KMS-11 (cell line): Measurements from ENCODE around the gene DENND5A.
"Not testable (repeated sequence)": the region's sequence is repeated elsewhere in the genome, so short reads cannot be mapped to it uniquely, and the experiment has no call there.

ENCODE experiments used
- H2AFZ ChIP-seq: fragments of 200-600 bp; sonication (generic); 2 replicates; pipeline ENCODE4 v1.6.1; 2016; ENCODE audit warnings: antibody characterized with exemption, mixed run types, low read depth
- H3K27ac ChIP-seq: fragments of 200-600 bp; sonication (generic); 2 replicates; pipeline ENCODE4 v1.6.1; 2016; ENCODE audit warnings: mild to moderate bottlenecking, mixed run types
- H3K27me3 ChIP-seq: fragments of 200-600 bp; sonication (generic); 2 replicates; pipeline ENCODE4 v1.6.1; 2017; ENCODE audit warnings: mild to moderate bottlenecking, low read depth, mixed run types, moderate library complexity; ENCODE audit not compliant: insufficient read depth
- H3K36me3 ChIP-seq: fragments of 200-600 bp; sonication (generic); 2 replicates; pipeline ENCODE4 v1.6.1; 2017; ENCODE audit warnings: mild to moderate bottlenecking, mixed run types; ENCODE audit not compliant: insufficient read depth
- H3K4me1 ChIP-seq: fragments of 200-600 bp; sonication (generic); 2 replicates; pipeline ENCODE4 v1.6.1; 2016; ENCODE audit warnings: mild to moderate bottlenecking, low read depth, mixed run types; ENCODE audit not compliant: poor library complexity, severe bottlenecking
- H3K4me2 ChIP-seq: fragments of 200-600 bp; sonication (generic); 2 replicates; pipeline ENCODE4 v1.7.0; 2016; ENCODE audit warnings: mild to moderate bottlenecking, mixed run types
- H3K4me3 ChIP-seq: fragments of 200-600 bp; sonication (generic); IDR thresholded peaks from 2 replicates; pipeline ENCODE4 v1.6.1; 2017; ENCODE audit warnings: low read depth, low read length, mixed read lengths; ENCODE audit not compliant: insufficient read depth
- H3K79me2 ChIP-seq: fragments of 200-600 bp; sonication (generic); 2 replicates; pipeline ENCODE4 v1.6.1; 2016; ENCODE audit warnings: low read depth, mixed run types; ENCODE audit not compliant: insufficient read depth
- H3K9ac ChIP-seq: fragments of 200-600 bp; sonication (generic); 2 replicates; pipeline ENCODE4 v1.6.1; 2016; ENCODE audit warnings: mild to moderate bottlenecking, mixed run types
- H4K20me1 ChIP-seq: fragments of 200-600 bp; sonication (generic); 2 replicates; pipeline ENCODE4 v1.6.1; 2016; ENCODE audit warnings: mild to moderate bottlenecking, mixed run types; ENCODE audit not compliant: insufficient read depth
- CTCF ChIP-seq: fragments of 200-600 bp; sonication (generic); conservative IDR thresholded peaks from 2 replicates; pipeline ENCODE4 v1.6.1; 2017; ENCODE audit warnings: low read depth, mild to moderate bottlenecking, antibody characterized with exemption, low read length, moderate library complexity, mixed read lengths

The DENND5A gene

GRCh38 chr11:9231848-9232177 lies 33.3 kb downstream of the DENND5A start:
- Histone ChIP-seq H3K4me2 (peak overlapping the region; percentile 55; the same call in 1 of the 2 replicates), H2AFZ (no peak overlapping the region; the same call in 1 of the 2 replicates), H3K27me3 (no peaks in the 10 kb centered on the region), H3K36me3 (no peaks in the 10 kb centered on the region), H3K9ac (no peak overlapping the region), H3K4me1 (peaks cover 46% of the 10 kb centered on the region), H4K20me1 (no peaks in the 10 kb centered on the region), H3K27ac (no peak overlapping the region), H3K79me2 (no peaks in the 10 kb centered on the region), H3K4me3 (no peak overlapping the region)
- no peak for TF ChIP-seq CTCF

DNA sequence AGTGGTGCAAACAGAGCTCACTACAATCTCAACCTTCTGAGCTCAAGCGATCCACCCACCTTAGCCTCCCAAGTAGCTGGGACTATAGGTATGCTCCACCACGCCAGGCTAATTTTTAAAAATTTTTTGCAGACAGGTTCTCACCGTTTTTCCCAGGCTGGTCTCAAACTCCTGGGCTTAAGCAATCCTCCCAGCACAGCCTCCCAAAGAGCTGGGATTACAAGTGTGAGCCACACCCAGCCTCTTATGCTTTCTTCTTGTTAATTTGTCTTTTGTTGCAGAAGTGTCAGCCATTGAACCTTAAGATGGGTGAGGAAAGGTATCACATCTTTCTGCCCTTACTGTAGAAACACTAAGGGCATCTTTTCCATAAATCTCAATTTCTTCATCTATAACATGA lies 34.9 kb downstream of the DENND5A start:
- no peaks in the 10 kb centered on the region for H3K27me3 ChIP-seq
- no peak overlapping the region for H2AFZ ChIP-seq
- peaks cover 50% of the 10 kb centered on the region for H3K4me1 ChIP-seq
- no peak for TF ChIP-seq CTCF
- H3K79me2 ChIP-seq, result no peaks in the 10 kb centered on the region
- H3K4me2 ChIP-seq, result no peak overlapping the region
- H3K27ac ChIP-seq, result no peak overlapping the region
- H3K4me3 ChIP-seq, result no peak overlapping the region
- H3K36me3 ChIP-seq, result no peaks in the 10 kb centered on the region
- no peak overlapping the region for H3K9ac ChIP-seq
- H4K20me1 ChIP-seq, result no peaks in the 10 kb centered on the region

- peak overlapping the region; percentile 31; the same call in 1 of the 2 replicates for H3K4me2 ChIP-seq
- H3K4me3 ChIP-seq, result no peak overlapping the region
- H3K79me2 ChIP-seq, result no peaks in the 10 kb centered on the region
- peaks cover 50% of the 10 kb centered on the region for H3K4me1 ChIP-seq
- H3K27ac ChIP-seq, result peak overlapping the region; percentile 28; the same call in 1 of the 2 replicates
- H3K27me3 ChIP-seq, result no peaks in the 10 kb centered on the region
- no peak overlapping the region for H3K9ac ChIP-seq
- H4K20me1 ChIP-seq, result no peaks in the 10 kb centered on the region
- H3K36me3 ChIP-seq, result no peaks in the 10 kb centered on the region
- TF ChIP-seq CTCF, result no peak
- H2AFZ ChIP-seq, result no peak overlapping the region
Measured at GRCh38 chr11:9228091-9228490, 37.1 kb downstream of the DENND5A start.

DNA sequence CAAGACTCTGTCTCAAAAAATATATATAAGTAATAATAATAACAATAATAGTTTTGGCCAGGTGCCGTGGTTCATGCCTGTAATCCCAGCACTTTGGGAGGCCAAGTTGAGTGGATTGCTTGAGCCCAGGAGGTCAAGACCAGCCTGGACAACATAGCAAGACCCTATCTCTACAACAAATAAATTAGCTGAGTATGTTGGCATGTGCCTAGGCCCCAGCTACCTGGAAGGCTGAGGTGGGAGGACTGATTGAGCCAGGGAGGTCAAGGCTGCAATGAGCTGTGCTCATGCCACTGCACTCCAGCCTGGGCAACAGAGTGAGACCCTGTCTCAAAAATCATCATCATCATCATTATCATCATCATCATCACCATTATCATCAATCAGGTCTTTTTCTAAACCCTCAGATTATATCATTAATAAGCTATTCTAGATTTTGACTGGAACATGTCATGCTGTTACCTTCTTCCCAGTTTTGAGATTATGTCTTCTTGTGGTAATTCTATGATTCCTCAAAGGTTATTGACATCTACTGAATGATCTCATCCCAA lies 39.3 kb downstream of the DENND5A start:
- H3K79me2 ChIP-seq, result no peaks in the 10 kb centered on the region
- H3K27ac ChIP-seq, result no peak overlapping the region
- peaks cover 34% of the 10 kb centered on the region for H3K4me1 ChIP-seq
- H3K9ac ChIP-seq, result no peak overlapping the region
- no peak overlapping the region for H2AFZ ChIP-seq
- no peak overlapping the region for H3K4me3 ChIP-seq
- no peaks in the 10 kb centered on the region for H3K27me3 ChIP-seq
- H4K20me1 ChIP-seq, result no peaks in the 10 kb centered on the region
- H3K36me3 ChIP-seq, result no peaks in the 10 kb centered on the region
- H3K4me2 ChIP-seq, result no peak overlapping the region
- no peak for TF ChIP-seq CTCF

DNA sequence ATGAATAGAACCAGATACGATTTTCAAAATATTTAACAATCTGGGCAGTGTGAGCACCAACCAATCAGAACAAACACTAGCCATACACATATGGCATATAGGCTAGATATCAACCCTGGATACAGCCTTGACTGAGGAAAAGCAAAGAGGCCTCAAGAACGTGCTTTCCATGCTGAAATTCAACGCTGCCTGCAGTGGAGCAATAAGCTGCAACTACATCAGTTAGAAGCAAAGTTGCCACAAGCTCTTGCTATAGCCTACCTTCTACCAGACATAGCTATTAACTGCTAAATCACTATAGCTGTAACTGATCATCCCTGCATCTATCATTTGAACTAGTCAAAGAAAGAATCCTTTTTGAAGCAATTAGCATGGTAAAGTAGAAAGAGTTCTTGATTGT lies 42.5 kb downstream of the DENND5A start:
- Histone ChIP-seq H4K20me1 (no peaks in the 10 kb centered on the region), H3K4me1 (peaks cover 15% of the 10 kb centered on the region), H3K4me3 (no peak overlapping the region), H2AFZ (no peak overlapping the region), H3K79me2 (no peaks in the 10 kb centered on the region), H3K4me2 (no peak overlapping the region), H3K36me3 (no peaks in the 10 kb centered on the region), H3K27ac (no peak overlapping the region), H3K27me3 (no peaks in the 10 kb centered on the region), H3K9ac (no peak overlapping the region)
- no peak for TF ChIP-seq CTCF

DNA sequence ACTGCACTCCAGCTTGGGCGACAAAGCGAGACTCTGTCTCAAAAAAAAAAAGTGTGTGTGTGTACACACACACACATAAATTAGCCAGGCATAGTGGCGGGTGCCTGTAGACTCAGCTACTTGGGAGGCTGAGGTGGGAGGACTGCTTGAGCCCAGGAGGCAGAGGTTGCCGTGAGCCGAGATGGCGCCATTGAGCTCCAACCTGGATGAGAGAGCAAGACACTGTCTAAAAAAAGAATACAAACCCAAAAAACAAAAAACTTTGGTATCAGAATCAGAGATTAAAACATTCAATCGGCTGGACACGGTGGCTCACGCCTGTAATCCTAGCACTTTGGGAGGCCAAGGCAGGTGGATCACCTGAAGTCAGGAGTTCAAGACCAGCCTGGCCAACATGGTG lies 44.3 kb downstream of the DENND5A start:
- not testable (repeated sequence) for H3K9ac ChIP-seq, H3K4me2 ChIP-seq, H4K20me1 ChIP-seq, H3K4me3 ChIP-seq, H3K79me2 ChIP-seq, H3K36me3 ChIP-seq, H2AFZ ChIP-seq, H3K27ac ChIP-seq, H3K27me3 ChIP-seq
- peaks cover 13% of the 10 kb centered on the region for H3K4me1 ChIP-seq
